HG02943 (cell line): ENCODE data around the gene KCNK2.

ENCODE experiments used
- ATAC-seq: cut with Tn5 transposase; IDR thresholded peaks from one replicate; pipeline ENCODE4 v1.9.1; 2021; ENCODE audit warnings: mild to moderate bottlenecking, low read depth, moderate library complexity; ENCODE audit not compliant: unreplicated experiment

Gene KCNK2, protein sequence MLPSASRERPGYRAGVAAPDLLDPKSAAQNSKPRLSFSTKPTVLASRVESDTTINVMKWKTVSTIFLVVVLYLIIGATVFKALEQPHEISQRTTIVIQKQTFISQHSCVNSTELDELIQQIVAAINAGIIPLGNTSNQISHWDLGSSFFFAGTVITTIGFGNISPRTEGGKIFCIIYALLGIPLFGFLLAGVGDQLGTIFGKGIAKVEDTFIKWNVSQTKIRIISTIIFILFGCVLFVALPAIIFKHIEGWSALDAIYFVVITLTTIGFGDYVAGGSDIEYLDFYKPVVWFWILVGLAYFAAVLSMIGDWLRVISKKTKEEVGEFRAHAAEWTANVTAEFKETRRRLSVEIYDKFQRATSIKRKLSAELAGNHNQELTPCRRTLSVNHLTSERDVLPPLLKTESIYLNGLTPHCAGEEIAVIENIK

DNA sequence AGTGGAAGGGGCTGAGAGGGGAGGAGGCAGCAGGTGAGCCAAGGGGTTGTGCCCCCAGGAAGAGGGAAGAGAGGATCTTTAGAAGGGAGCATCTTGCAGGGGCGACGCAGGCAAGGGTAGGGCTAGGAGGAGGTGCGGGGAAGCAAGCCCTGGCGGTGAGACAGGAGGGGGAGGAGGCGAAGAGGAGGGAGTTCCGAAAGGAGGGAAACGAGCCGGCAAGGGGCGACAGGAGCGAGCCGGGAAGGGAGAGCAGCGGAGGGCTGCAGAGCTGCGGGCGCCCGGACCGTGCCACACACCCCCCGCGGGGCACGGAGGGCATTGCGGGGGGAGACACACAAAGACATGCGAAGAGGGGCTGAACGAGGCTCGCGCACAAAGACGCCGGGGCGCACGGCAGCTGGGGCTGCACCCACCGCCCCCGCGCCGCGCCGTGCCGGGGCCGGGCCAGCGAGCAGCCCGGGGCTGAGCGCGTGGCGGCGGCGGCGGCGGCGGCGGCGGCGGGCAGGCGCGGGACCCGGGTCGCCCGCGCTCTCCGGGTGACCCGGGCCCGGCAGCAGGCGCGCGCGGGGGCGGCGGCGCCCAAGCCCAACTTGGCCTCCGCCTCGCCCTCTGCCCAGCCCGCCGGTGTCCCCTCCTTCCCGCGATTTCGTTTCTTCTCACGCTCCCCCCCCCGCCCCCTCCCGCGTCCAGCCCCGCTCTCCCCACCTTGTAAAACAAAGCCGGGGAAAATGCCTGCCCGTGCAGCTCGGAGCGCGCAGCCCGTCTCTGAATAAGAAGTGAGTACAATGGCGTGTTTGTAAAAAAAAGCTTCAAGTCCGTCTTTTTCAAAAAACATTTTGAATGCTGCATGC lies at the start of gene KCNK2:
KCNK2 (plus strand) TSS at position 206 of the 851 bp plus-strand sequence. CDS start 649 bp downstream, outside the sequence.
- ATAC-seq: no peak

DNA sequence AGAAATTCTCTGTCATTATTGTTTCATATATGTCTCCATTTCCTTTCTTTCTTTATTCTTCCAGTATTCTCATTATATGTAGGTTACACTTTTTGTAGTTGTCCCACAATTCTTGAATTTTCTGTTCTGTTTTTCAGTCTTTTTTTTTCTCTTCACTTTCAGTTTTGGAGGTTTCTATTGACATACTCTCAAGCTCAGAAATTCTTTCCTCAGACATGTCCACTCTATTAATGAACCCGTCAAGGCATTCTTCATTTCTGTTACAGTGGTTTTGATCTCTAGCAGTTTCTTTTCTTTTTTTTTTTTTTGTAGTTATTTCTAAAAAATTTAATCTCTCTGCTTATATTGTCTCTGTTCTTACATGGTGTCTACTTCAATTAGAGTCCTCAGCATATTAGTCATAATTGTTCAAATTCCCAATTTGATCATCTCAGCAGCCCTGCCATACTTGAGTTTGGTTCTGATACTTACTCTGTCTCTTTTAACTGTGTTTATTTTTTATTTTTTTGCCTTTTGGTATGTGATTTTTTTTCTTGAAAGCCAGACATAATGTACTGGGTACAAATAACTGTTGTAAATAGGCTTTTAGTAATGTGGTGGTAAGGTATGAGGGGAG lies 49.5 kb upstream of the KCNK2 start:
- no peak for ATAC-seq

DNA sequence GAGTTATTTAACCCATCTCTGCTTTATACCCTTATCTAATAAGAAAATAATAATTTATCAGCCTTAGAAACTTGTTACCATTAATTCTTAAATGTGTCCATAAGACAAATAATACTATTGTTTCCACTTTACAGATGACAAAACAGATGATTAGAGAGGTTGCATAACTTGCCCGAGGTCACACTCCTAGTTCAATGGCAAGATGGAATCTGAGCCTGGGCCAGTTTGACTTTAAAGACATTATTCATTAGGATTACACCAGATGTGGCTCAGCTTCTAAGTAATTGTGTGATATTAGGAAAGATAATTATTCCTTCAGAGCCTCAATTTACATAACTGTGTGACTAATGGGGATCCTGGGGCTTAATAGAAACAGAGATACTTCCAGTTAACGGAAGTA lies 42.3 kb upstream of the KCNK2 start:
- no peak for ATAC-seq

- ATAC-seq: no peak
These were observed 39.1 kb upstream of the KCNK2 start for GRCh38 chr1:215043401-215043800.

DNA sequence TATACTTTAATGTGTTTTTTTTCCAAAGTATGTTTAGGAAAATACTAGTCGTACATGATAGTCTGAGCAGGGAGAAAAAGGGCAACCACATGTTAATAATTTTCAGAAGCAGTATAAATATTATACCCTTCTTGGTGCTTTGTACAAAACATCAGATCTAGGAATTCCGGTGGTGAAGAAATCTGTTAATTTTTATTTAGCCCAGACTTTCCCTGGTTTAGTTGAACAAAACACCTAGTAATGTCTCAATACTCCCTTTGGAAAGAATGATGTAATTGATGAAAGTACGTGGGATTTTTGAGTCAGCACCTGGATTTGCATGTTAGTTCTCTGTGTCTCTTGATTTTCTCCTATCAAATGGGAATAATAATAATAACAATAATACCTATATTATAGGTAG lies 38.4 kb upstream of the KCNK2 start:
- ATAC-seq: no peak

DNA sequence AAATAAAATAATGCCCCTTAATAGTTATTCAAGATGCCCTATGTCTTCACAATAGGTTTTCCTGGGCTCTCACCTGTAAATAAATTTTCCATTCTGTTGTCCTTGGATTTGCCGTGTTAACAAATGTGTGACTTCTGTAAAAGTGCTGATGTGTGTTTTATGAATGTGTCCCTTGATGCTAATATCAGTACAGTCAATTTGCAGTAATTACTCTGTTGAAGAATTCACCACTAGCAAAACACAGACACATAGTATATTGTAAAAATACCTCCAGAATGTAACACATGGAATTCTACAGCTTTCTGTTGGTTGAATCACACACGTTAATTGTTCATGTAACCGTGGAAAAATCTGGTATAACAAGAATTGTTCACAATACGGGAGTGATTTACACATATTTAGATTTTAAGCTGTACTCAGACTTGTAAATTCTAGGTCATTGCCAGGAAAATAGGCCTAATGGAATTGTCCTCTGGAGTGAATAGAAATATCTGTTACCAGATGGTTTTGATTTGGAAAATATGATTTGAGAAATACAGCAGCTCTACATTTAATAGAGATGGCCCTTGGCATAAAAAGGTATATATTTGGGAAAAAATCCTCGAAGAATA lies 36.7 kb upstream of the KCNK2 start:
- no peak for ATAC-seq

- ATAC-seq: no peak
These were observed 30.1 kb upstream of the KCNK2 start for GRCh38 chr1:215052256-215053015.

- no peak for ATAC-seq
These were observed 28.3 kb upstream of the KCNK2 start for GRCh38 chr1:215054266-215054665.

DNA sequence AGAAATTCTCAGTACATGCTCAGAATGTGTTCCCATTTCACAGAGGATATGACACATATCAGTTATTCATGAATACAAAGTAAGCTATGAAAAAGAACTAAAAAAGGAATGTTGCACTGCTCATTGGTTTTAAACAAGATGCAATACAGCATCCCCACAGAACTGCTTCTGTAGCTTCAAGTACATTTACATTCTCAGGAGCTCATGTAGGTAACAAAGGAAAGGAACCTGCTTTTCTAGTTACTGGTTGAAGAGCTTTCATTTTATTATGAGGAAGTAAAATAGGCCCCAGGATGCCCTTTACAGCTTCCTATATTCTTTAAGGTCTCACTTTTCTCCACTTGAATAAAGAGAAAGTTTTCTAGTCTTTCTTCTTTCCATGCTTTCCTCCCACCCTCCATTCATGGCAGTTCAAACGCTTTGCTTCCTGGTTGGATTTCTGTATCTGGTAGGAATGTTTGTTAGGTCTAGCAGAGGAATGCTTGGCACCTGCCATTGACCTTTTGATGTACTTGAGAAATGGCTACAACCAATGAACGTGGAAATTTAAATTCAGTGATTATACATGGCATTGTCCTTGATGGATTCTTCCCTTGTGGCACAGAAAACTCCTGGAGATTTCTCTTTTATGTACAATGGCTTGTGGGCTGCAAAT lies 27.1 kb upstream of the KCNK2 start:
- ATAC-seq: no peak

DNA sequence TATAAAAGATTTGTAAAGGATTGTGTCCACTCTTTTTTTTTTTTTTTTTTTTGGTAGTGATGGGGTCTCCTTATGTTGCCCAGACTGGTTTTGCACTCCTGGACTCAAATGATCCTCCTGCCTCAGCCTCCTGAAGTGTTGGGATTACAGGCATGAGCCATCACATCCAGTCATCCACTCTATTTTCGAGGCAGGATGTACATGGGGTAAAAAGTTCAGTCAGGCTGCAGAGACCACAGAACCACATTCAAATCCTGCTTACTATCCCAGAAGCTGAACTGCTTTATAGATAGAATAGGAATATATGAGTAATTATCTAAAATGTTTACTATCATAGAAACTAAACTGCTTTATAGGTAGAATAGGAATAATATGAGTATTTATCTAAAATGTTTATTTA lies 26.0 kb upstream of the KCNK2 start:
- ATAC-seq: no peak

DNA sequence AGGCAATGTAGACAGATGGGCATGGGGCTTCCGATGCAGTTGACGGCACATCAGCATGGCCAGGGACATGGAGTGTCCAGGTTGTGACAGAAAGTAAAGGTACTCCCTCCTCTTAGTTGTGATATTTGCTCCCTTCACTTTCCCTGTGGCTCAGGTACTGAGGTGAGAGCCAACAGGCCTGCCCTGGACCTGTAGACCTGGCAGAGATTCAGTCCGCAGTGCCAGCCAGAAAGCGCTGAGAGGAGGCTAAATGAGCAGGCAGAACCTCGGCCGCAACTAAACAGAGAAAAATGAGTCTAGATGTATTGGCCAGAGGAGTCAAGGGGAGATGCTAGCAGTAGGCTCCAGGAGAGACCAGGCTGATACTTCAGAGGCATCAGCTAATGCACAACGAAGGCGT lies 22.6 kb upstream of the KCNK2 start:
- no peak for ATAC-seq

- ATAC-seq: no peak
These were observed 18.2 kb upstream of the KCNK2 start for GRCh38 chr1:215064327-215064726.

DNA sequence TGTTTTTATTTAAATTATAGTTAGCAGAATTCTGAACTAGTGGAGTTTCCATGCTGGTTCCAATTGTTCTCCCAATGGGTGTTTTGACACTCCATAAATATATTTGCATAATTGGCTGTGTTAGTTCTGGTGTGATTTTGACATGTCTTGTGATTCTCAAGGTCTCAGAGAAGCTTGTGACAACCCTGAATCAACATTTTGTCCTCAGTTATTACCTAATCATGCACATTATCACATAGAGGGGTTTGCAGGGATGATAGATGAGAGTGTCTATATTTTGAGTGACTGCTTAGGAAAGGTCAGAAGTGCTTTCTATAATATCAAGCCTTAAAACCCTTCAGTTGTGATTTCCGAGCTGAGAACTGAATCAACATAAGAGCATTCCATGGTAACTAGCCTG lies 11.5 kb upstream of the KCNK2 start:
- ATAC-seq: no peak

GRCh38 chr1:215076322-215076721 lies 6.2 kb upstream of the KCNK2 start:
- no peak for ATAC-seq

GRCh38 chr1:215079456-215079855 lies 3.1 kb upstream of the KCNK2 start:
- ATAC-seq: no peak

- no peak for ATAC-seq
These were observed 641 bp upstream of the KCNK2 start for GRCh38 chr1:215081661-215082531.

DNA sequence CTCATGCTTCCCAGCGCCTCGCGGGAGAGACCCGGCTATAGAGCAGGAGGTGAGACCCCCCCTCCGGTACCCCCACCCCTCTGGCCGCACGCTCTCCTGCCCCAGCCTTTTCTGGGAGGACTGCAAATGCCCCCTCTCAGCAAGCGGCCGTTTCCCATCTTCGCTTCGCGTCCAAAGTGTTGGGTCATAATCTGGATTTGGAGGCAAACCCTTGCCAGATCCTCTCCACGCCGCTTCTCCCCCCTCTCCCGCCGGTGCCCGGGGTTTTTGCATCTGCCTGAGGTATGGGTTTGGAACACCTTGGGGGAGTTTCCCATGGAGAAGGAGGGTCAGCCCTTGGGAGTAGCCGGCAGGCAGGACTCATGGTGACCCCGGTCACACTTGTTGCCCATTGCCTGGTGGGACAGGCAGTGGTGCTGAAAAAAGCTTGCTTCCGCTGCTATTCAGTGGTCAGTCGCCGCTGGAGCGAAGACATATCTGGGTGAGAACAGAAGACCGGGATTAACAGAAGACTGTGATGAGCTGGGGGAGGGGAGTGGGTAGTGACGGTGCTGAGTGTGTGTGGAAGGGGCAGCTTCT lies 935 bp downstream of the KCNK2 start:
- no peak for ATAC-seq

- ATAC-seq: no peak
These were observed 2.1 kb downstream of the KCNK2 start for GRCh38 chr1:215084621-215085020.
